T-helper 2 cell treated with Interferon-gamma antibody and Interleukin-4, amounts not matched to agents 5 μg/mL and 100 μg/mL, for 36 hours (primary cell): ENCODE results near the gene TCP11L2.

Experiments used
- DNase-seq: peaks from one replicate; pipeline ENCODE4 v3.0.0; 2021; ENCODE audit warnings: low spot score
- H3K27ac Mint-ChIP-seq: one replicate; pipeline ENCODE4 v1.8.0; 2021; ENCODE audit warnings: mild to moderate bottlenecking, mixed read lengths
- H3K27me3 Mint-ChIP-seq: one replicate; pipeline ENCODE4 v1.8.0; 2021; ENCODE audit warnings: low read depth, mixed read lengths
- H3K36me3 Mint-ChIP-seq: one replicate; pipeline ENCODE4 v1.8.0; 2021; ENCODE audit warnings: low read depth, mixed read lengths
- H3K4me1 Mint-ChIP-seq: one replicate; pipeline ENCODE4 v1.8.0; 2021; ENCODE audit warnings: low read depth, mixed read lengths
- H3K4me3 Mint-ChIP-seq: one replicate; pipeline ENCODE4 v1.8.0; 2022; ENCODE audit warnings: mild to moderate bottlenecking, moderate library complexity, mixed read lengths
- H3K9me3 Mint-ChIP-seq: one replicate; pipeline ENCODE4 v1.8.0; 2021; ENCODE audit warnings: mixed read lengths

TCP11L2 gene

DNA sequence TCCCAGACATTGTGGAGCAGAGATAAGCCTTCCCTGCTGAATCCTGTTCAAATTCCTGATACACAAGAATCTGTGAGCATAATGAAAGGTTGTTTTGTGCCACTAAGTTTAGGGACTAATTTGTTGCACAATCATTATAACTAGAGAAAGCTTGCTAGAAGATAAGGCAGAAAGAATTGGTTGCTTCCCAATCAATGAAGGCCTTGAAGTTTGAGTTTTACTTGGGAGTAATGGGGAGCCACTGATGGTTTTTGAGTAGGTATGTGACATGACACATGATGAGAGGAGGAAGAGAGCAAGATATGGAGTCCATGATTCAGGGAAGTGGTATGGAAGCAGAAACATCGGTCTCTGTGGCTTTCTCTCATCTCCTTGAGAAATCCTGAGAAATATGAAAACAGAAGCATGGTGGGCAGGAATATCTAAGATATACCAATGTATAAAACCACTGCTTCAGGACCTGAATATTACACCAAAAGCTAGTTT is 13.3 kb upstream of the TCP11L2 start:
- H3K9me3 Mint-ChIP-seq = no peaks in the 10 kb centered on the region

DNA sequence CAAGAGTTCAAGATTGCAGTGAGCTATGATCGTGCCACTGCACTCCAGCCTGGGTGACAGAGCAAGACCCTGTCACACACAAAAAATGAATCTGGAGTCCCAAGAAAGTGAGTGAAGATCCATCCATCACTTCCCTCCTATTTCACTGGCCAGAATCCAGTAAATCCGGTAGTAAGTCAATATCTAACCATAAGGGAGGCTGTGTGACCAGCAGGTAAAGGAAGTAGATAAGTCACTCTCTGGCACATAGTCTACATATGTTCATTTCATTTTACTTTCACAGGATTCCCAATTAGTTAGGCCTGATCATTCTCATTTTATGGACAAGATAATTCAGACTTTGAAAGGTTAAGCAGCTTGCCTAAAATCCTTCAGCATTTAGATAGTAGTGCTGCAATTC is 11.9 kb upstream of the TCP11L2 start:
- H3K36me3 Mint-ChIP-seq = no peaks in the 10 kb centered on the region
- no peak overlapping the region for H3K4me3 Mint-ChIP-seq
- H3K9me3 Mint-ChIP-seq = no peaks in the 10 kb centered on the region
- no peak for DNase-seq
- peaks cover 2% of the 10 kb centered on the region for H3K27me3 Mint-ChIP-seq
- peaks cover 5% of the 10 kb centered on the region for H3K4me1 Mint-ChIP-seq
- no peak overlapping the region for H3K27ac Mint-ChIP-seq

More for the DNA sequence above, 13.3 kb upstream of the TCP11L2 start:
- H3K36me3 Mint-ChIP-seq = no peaks in the 10 kb centered on the region
- DNase-seq = no peak
- H3K27me3 Mint-ChIP-seq = peaks cover 4% of the 10 kb centered on the region
- H3K27ac Mint-ChIP-seq = no peak overlapping the region
- peaks cover 12% of the 10 kb centered on the region for H3K4me1 Mint-ChIP-seq
- no peak overlapping the region for H3K4me3 Mint-ChIP-seq

DNA sequence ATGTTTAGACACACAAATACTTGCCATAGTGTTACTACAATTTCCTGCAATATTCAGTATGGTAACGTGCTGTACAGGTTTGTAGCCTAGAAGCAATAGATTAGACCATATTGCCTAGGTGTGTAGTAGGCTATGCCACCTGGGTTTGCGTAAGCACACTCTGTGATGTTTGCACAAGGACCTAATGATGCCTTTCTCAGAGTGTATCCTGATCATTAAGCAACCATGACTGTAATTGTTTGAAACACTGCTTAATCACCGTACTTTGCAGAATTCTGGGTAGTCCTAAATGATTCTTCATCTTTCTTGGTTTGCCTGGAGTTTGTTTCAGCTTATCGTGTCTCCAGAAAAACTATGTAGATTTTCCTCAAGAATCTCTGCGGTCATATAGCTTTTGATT is 11.2 kb upstream of the TCP11L2 start:
- H3K4me1 Mint-ChIP-seq = peaks cover 5% of the 10 kb centered on the region
- H3K9me3 Mint-ChIP-seq = no peaks in the 10 kb centered on the region
- no peak overlapping the region for H3K4me3 Mint-ChIP-seq
- no peak overlapping the region for H3K27ac Mint-ChIP-seq
- H3K27me3 Mint-ChIP-seq = peaks cover 2% of the 10 kb centered on the region
- no peaks in the 10 kb centered on the region for H3K36me3 Mint-ChIP-seq
- no peak for DNase-seq

DNA sequence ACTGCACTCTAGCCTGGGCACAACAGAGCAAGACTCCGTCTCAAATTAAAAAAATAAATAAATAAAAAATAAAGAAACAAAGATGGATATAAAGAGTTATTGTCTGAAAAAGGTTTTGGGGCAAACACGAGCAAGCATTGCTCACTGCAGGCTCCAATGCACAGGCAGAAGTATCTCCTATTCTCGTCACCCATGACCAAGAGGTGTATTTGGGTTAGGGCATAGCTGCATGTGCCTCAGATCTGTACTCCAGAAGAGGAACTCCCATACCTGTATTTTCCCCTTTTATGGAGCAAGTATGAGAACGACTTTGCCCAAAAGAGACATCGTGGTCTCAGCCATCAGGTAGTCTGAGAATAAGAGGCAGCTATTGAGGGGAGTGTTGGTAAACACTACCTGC is 10.2 kb upstream of the TCP11L2 start:
- Mint-ChIP-seq H3K9me3 (no peaks in the 10 kb centered on the region), H3K36me3 (no peaks in the 10 kb centered on the region), H3K4me1 (peaks cover 6% of the 10 kb centered on the region), H3K4me3 (no peak overlapping the region), H3K27ac (no peak overlapping the region), H3K27me3 (peaks cover 2% of the 10 kb centered on the region)
- DNase-seq = no peak

DNA sequence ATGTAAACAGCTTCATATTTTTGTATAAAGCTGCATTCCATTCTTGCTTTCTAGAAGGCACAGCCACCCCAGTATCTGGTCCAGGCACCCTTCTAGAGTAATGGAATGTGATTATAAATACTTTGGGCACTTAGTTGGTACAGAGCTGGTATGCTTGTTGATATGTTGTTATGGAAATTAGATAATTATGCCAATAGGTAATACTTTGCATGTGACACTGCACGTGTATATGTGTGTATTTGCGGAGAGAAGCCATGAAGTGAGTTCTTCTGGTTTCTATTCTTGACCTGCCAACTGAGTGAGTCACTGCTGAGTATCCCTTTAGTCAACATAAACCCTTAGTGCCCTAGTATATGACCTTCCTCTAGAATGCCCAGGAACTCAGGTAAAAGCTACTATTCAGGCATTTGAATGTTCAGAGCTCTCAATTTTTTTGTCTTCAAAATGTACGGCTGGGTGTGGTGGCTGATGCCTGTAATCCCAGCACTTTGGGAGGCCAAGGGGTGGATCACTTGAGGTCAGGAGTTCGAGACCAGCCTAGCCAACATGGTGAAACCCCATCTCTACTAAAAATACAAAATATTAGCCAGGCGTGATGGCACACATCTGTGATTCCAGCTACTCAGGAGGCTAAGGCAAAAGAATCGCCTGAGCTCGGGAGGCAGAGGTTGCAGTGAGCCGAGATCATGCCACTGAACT is 6.2 kb upstream of the TCP11L2 start:
- Mint-ChIP-seq H3K27ac (no peak overlapping the region), H3K4me3 (no peak overlapping the region), H3K9me3 (no peaks in the 10 kb centered on the region), H3K4me1 (peaks cover 15% of the 10 kb centered on the region), H3K36me3 (no peaks in the 10 kb centered on the region), H3K27me3 (peaks cover 2% of the 10 kb centered on the region)
- DNase-seq = no peak

DNA sequence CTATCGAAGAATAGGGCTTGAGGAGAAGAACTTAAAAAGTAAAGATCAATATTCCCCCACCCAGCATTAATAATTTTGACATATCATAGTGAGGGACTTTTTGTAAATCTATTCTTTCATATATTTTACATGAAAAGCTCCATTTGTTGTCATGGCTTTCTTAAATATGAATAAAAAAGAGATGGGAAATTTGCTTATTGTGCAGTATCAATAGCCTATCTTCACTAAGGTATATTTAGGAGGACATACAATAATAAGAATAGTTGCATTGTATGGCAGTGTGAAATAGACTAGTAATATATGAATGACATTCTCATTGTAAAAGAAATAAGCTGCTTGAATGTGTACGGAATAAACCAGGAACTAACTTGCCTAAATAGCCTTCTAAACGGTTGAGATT is 5.5 kb upstream of the TCP11L2 start:
- no peak overlapping the region for H3K27ac Mint-ChIP-seq
- H3K27me3 Mint-ChIP-seq = peaks cover 2% of the 10 kb centered on the region
- H3K4me1 Mint-ChIP-seq = peaks cover 21% of the 10 kb centered on the region

DNA sequence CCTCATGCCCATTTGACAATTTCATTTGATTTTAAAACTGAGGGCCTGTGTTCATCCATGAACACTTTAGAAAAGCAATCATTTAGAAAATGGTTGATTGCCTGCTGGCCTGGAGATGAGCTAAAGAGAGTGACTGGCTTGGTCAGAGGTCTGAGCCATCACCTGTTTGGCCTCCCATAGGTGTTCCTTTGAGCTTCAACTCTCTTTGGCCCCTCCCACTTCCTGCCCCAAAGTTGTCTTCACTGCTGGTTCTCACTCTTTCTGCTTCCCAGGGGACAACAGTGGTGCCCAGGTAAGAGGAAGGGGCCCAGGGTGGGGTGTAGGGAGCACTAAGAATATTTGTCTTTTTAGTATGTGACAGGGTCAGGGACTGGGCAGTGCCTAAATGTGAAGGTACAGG is 4.9 kb upstream of the TCP11L2 start:
- Mint-ChIP-seq H3K27me3 (peaks cover 2% of the 10 kb centered on the region), H3K4me3 (no peak overlapping the region), H3K9me3 (no peaks in the 10 kb centered on the region), H3K27ac (no peak overlapping the region), H3K36me3 (no peaks in the 10 kb centered on the region), H3K4me1 (peaks cover 22% of the 10 kb centered on the region)
- no peak for DNase-seq

More for the DNA sequence above, 5.5 kb upstream of the TCP11L2 start:
- Mint-ChIP-seq H3K36me3 (no peaks in the 10 kb centered on the region), H3K4me3 (no peak overlapping the region), H3K9me3 (no peaks in the 10 kb centered on the region)
- DNase-seq = no peak

DNA sequence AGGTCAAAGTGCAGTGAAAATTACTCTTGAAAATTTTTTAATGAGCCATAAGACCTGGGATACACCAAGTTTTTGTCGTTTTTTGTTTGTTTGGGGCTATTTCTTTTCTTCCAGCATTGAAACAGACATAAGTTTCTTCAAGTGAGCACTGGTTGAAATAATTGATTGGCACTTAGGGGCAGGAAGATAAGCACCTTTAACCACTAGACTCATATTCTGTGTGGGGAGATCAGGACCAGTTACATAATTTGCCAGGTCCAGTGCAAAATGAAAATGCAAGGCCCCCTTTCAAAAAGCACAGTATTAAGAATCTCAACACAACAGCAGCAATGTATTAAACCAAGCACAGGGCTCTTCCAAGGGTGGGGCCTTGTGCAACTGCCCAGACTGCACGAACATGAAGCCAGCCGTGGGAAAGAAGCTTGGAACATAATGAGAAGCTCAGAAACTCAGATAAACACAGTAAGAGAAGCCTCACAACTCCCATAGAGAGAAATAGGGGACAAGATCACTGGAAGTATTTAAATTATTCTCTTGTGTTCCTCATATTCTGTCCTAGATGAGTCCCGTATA is 3.2 kb upstream of the TCP11L2 start:
- Mint-ChIP-seq H3K36me3 (no peaks in the 10 kb centered on the region), H3K4me1 (peaks cover 30% of the 10 kb centered on the region), H3K4me3 (no peak overlapping the region), H3K27me3 (no peaks in the 10 kb centered on the region), H3K27ac (no peak overlapping the region), H3K9me3 (no peaks in the 10 kb centered on the region)
- no peak for DNase-seq

DNA sequence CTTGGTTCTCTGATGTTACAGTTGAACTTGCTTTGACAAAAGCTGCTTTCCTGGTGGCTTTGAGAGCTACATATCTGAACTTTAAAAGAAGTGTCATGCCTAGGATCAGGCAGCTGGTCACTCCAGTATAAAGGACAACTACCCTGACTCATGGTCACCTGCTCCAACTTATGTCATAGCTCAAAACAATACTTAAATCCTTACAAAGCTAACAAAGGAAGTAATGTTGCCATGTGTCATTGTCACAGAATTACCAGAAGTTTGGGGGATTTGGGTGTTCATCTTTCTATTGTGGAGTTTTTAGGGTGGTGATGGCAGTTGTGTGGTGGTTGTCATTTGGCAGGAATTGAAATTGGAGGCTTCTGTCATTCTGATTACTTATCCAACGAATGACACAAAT is 1.8 kb upstream of the TCP11L2 start:
- Mint-ChIP-seq H3K4me1 (peaks cover 34% of the 10 kb centered on the region), H3K27ac (peak overlapping the region; percentile 21), H3K36me3 (no peaks in the 10 kb centered on the region), H3K27me3 (no peaks in the 10 kb centered on the region), H3K4me3 (peak overlapping the region; percentile 91), H3K9me3 (no peaks in the 10 kb centered on the region)
- no peak for DNase-seq

DNA sequence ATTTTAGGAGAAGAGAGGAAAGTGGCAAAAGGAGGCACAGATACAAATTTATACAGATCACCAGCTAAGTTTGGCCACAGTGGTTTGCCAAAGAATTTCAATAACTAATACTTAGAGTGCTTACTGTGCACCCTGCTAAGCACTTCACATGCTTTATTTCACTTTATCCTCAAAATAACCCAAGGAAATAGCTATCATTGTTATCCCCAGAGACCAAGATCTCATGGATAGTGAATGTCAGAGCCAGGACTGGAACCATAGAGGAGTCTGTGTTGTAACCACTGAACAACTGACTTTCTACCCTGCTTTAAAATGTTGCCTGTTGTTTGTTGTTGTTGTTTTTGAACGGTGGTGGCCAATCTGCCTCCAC is 1.3 kb upstream of the TCP11L2 start:
- peaks cover 34% of the 10 kb centered on the region for H3K4me1 Mint-ChIP-seq
- no peak for DNase-seq
- peak overlapping the region; percentile 91 for H3K4me3 Mint-ChIP-seq
- H3K27ac Mint-ChIP-seq = peak overlapping the region; percentile 94
- H3K36me3 Mint-ChIP-seq = no peaks in the 10 kb centered on the region
- H3K27me3 Mint-ChIP-seq = no peaks in the 10 kb centered on the region
- H3K9me3 Mint-ChIP-seq = no peaks in the 10 kb centered on the region

DNA sequence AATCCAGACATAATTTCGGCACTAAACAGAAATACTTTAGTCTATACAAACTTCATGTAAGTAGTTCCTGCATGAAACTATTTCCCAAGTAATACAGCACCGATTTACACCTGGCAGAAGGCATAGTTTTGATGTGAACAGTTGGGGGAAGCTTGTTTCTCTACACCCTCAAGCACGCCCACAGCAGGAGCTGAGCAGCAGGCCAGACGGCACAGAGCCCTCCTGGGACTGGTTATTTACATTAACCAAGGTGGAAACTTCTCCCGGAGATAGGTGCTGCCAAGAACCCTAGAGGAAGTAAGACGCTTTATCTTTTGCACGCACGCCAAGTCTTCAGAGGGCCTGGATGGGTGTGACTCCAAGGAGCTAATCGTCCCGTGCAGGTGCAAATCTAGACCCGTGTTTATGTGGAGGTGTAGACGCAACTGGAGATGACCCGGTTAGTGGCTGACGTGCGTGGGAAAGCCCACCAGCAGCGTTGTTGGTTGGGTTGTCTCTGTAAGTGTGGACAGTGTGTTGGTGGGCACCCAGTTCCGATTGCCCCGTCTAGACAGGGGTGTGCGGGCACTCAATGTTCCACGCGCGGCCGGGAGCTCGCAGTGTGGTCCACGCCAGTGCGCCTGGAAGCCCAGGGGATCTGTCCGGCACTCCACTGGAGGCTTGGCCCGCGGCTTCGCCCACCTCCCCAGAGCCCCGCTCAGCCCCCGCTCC is 767 bp upstream of the TCP11L2 start:
- peak overlapping the region; percentile 91 for H3K4me3 Mint-ChIP-seq
- peak overlapping the region; percentile 94 for H3K27ac Mint-ChIP-seq
- no peaks in the 10 kb centered on the region for H3K36me3 Mint-ChIP-seq
- H3K4me1 Mint-ChIP-seq = peaks cover 34% of the 10 kb centered on the region
- no peaks in the 10 kb centered on the region for H3K27me3 Mint-ChIP-seq
- peak; percentile 35 for DNase-seq
- H3K9me3 Mint-ChIP-seq = no peaks in the 10 kb centered on the region

DNA sequence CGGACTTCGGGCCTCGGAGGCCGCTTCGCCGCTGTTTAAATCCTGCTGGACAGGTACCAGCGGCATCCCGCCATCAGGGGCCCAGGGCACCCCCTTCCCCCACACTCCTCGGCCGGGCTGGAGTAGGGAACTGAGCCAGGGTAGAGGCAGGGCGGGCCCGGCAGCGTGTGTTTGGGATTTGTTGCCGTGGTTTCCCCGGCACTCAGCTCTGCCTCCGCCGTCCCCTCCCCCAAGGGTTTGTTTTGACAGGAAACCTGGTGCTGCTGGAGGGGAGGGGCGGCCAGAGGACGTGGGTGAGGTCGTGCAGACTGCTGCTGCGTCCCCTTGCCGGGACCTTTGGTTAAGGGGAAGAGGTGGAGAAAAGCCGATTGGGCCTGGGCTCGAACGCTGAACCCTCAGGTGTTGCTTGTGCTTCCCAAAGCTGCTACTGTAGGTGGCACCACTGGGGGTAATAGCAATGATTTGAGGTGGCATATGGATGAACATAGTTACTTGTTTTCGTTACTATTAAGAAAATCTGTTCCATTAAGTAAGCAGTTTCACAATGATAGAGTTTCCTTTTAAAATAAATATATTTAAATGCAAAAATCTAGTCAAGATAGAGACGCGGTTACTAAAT is 778 bp downstream of the TCP11L2 start:
- Mint-ChIP-seq H3K27me3 (no peaks in the 10 kb centered on the region), H3K27ac (peak overlapping the region; percentile 100), H3K4me1 (peaks cover 28% of the 10 kb centered on the region), H3K9me3 (no peaks in the 10 kb centered on the region), H3K4me3 (peak overlapping the region; percentile 96), H3K36me3 (no peaks in the 10 kb centered on the region)
- DNase-seq = peak; percentile 66

DNA sequence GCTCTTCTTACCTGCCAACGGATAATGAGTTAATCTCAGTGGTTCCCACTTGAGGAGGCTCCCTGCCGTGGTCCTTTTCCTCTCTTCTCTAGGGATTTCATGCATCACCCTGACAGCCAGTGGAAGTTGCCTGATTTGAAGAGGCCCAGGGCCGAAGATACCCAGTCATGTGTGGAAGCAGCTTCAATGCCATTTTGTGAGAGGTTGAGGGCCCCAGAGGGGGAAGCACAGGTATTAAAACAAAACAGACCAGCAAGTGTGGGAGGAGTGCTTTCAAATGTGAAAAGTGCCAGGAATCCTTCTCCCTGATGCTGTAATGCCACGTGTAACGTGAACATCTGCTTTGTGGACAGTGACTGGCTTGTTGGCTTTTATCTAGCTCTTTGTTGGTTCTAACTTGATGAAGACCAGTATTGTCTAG is 1.5 kb downstream of the TCP11L2 start:
- H3K27me3 Mint-ChIP-seq = no peaks in the 10 kb centered on the region
- H3K27ac Mint-ChIP-seq = peak overlapping the region; percentile 77
- no peaks in the 10 kb centered on the region for H3K36me3 Mint-ChIP-seq
- H3K4me3 Mint-ChIP-seq = peak overlapping the region; percentile 63
- no peaks in the 10 kb centered on the region for H3K9me3 Mint-ChIP-seq
- peaks cover 28% of the 10 kb centered on the region for H3K4me1 Mint-ChIP-seq
- DNase-seq = no peak

DNA sequence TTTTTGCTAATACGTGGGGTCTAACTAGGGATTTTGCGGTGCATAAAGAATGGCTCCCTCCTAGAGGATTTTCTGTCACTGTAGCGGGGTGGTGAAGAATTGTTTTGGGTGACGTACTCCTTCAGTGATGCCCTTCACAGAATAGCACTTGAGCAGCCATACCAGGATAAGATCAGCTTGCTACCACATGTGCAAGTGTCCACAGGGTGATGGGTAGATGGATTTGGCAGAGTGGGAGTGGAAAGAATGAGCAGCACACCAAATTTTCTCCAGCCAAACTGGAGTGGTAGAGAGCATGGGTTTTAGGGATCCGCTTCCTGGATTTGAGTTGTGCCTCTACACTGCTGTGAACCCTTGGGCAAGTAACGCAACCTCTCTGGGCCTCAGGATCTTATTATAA is 2.3 kb downstream of the TCP11L2 start:
- Mint-ChIP-seq H3K9me3 (no peaks in the 10 kb centered on the region), H3K4me1 (peaks cover 24% of the 10 kb centered on the region), H3K27me3 (no peaks in the 10 kb centered on the region), H3K27ac (no peak overlapping the region), H3K36me3 (no peaks in the 10 kb centered on the region), H3K4me3 (no peak overlapping the region)
- no peak for DNase-seq
